HUES64 (cell line): ENCODE measurements around the gene TMPRSS9.
"Not testable (repeated sequence)": the region's sequence is repeated elsewhere in the genome, so short reads cannot be mapped to it uniquely, and the experiment has no call there.

Experiments used
- H3K27ac ChIP-seq: 2 replicates; pipeline ENCODE4 v1.7.0; 2013; ENCODE audit warnings: low read depth, low read length, inconsistent platforms
- H3K27me3 ChIP-seq: 2 replicates; pipeline ENCODE4 v1.6.1; 2013; ENCODE audit warnings: mild to moderate bottlenecking, low read length; ENCODE audit not compliant: insufficient read depth
- H3K36me3 ChIP-seq: 2 replicates; pipeline ENCODE4 v1.6.1; 2013; ENCODE audit warnings: mild to moderate bottlenecking, low read length; ENCODE audit not compliant: insufficient read depth
- H3K4me1 ChIP-seq: 2 replicates; pipeline ENCODE4 v1.6.1; 2013; ENCODE audit warnings: mild to moderate bottlenecking, low read length, moderate library complexity; ENCODE audit not compliant: insufficient read depth
- H3K4me3 ChIP-seq: 2 replicates; pipeline ENCODE4 v1.5.1; 2013; ENCODE audit warnings: mild to moderate bottlenecking, low read length, moderate library complexity
- H3K9ac ChIP-seq: 2 replicates; pipeline ENCODE4 v1.6.1; 2013; ENCODE audit warnings: mild to moderate bottlenecking, low read depth, low read length
- H3K9me3 ChIP-seq: 2 replicates; pipeline ENCODE4 v1.6.1; 2013; ENCODE audit warnings: low read depth, low read length; ENCODE audit not compliant: insufficient read depth
- WGBS: fragments of 150-250, 120-280 bp; methylation state at CpG from one replicate; pipeline ENCODE4 v1.1.7; 2013; ENCODE audit warnings: missing lambda C conversion rate; 5-methylcytosine and 5-hydroxymethylcytosine counted together

The TMPRSS9 gene

GRCh38 chr19:2451138-2451537 is 91.1 kb downstream of the TMPRSS9 start:
- WGBS, result 96% methylated on average over 7 of the region's 7 CpGs
- Histone ChIP-seq H3K4me1 (peaks cover 14% of the 10 kb centered on the region; the same call in 1 of the 2 replicates), H3K36me3 (peaks cover 15% of the 10 kb centered on the region), H3K27me3 (no peaks in the 10 kb centered on the region), H3K9ac (no peak overlapping the region), H3K9me3 (no peaks in the 10 kb centered on the region), H3K27ac (no peak overlapping the region), H3K4me3 (no peak overlapping the region)

- no peak overlapping the region for H3K9ac ChIP-seq
- 97% methylated on average over 18 of the region's 18 CpGs for WGBS
- H3K27ac ChIP-seq, result no peak overlapping the region
- H3K9me3 ChIP-seq, result no peaks in the 10 kb centered on the region
- H3K36me3 ChIP-seq, result peaks cover 15% of the 10 kb centered on the region
- no peaks in the 10 kb centered on the region for H3K27me3 ChIP-seq
- peaks cover 9% of the 10 kb centered on the region; the same call in 1 of the 2 replicates for H3K4me1 ChIP-seq
- H3K4me3 ChIP-seq, result no peak overlapping the region
These were observed 91.7 kb downstream of the TMPRSS9 start for GRCh38 chr19:2451741-2452140.

- Histone ChIP-seq H3K9ac (no peak overlapping the region), H3K9me3 (no peaks in the 10 kb centered on the region), H3K27me3 (no peaks in the 10 kb centered on the region), H3K27ac (no peak overlapping the region; the same call in 1 of the 2 replicates), H3K36me3 (peaks cover 15% of the 10 kb centered on the region), H3K4me3 (no peak overlapping the region), H3K4me1 (peaks cover 9% of the 10 kb centered on the region; the same call in 1 of the 2 replicates)
- 83% methylated on average over 19 of the region's 19 CpGs for WGBS
These were observed 93.5 kb downstream of the TMPRSS9 start for GRCh38 chr19:2453431-2454025.

GRCh38 chr19:2454199-2454961 is 94.3 kb downstream of the TMPRSS9 start:
- peak overlapping the region; percentile 17 for H3K4me3 ChIP-seq
- peaks cover 9% of the 10 kb centered on the region; the same call in 1 of the 2 replicates for H3K4me1 ChIP-seq
- H3K9me3 ChIP-seq, result no peaks in the 10 kb centered on the region
- no peak overlapping the region for H3K9ac ChIP-seq
- peaks cover 10% of the 10 kb centered on the region for H3K36me3 ChIP-seq
- H3K27me3 ChIP-seq, result no peaks in the 10 kb centered on the region
- no peak overlapping the region for H3K27ac ChIP-seq
- 91% methylated on average over 19 of the region's 19 CpGs for WGBS

- Histone ChIP-seq H3K9ac (peak overlapping the region; percentile 97), H3K27me3 (no peaks in the 10 kb centered on the region), H3K4me3 (peak overlapping the region; percentile 87), H3K9me3 (no peaks in the 10 kb centered on the region), H3K36me3 (peaks cover 8% of the 10 kb centered on the region), H3K27ac (no peak overlapping the region), H3K4me1 (peaks cover 9% of the 10 kb centered on the region; the same call in 1 of the 2 replicates)
- WGBS, result 66% methylated on average over 14 of the region's 14 CpGs
These were observed 95.1 kb downstream of the TMPRSS9 start for GRCh38 chr19:2454962-2455850.

GRCh38 chr19:2455851-2456570 is 95.9 kb downstream of the TMPRSS9 start:
- Histone ChIP-seq H3K36me3 (peaks cover 6% of the 10 kb centered on the region), H3K9ac (peak overlapping the region; percentile 97), H3K9me3 (no peaks in the 10 kb centered on the region), H3K27ac (peak overlapping the region; percentile 70; the same call in 1 of the 2 replicates), H3K4me1 (peaks cover 9% of the 10 kb centered on the region; the same call in 1 of the 2 replicates), H3K27me3 (no peaks in the 10 kb centered on the region), H3K4me3 (peak overlapping the region; percentile 87)
- WGBS, result under 1% methylated on average over 62 of the region's 62 CpGs

- 87% methylated on average over 8 of the region's 8 CpGs for WGBS
These were observed 97.5 kb downstream of the TMPRSS9 start for GRCh38 chr19:2457394-2458037.

GRCh38 chr19:2458054-2458453 is 98.0 kb downstream of the TMPRSS9 start:
- 95% methylated on average over 4 of the region's 5 CpGs for WGBS
- Histone ChIP-seq H3K27me3 (no peaks in the 10 kb centered on the region), H3K9ac (no peak overlapping the region), H3K4me3 (no peak overlapping the region), H3K27ac (no peak overlapping the region), H3K4me1 (peaks cover 9% of the 10 kb centered on the region; the same call in 1 of the 2 replicates), H3K9me3 (no peaks in the 10 kb centered on the region), H3K36me3 (no peaks in the 10 kb centered on the region)

More at GRCh38 chr19:2457394-2458037, 97.5 kb downstream of the TMPRSS9 start:
- Histone ChIP-seq H3K27ac (peak overlapping the region; percentile 67; the same call in 1 of the 2 replicates), H3K9me3 (no peaks in the 10 kb centered on the region), H3K36me3 (no peaks in the 10 kb centered on the region), H3K4me1 (peaks cover 9% of the 10 kb centered on the region; the same call in 1 of the 2 replicates), H3K4me3 (peak overlapping the region; percentile 87), H3K9ac (no peak overlapping the region), H3K27me3 (no peaks in the 10 kb centered on the region)

DNA sequence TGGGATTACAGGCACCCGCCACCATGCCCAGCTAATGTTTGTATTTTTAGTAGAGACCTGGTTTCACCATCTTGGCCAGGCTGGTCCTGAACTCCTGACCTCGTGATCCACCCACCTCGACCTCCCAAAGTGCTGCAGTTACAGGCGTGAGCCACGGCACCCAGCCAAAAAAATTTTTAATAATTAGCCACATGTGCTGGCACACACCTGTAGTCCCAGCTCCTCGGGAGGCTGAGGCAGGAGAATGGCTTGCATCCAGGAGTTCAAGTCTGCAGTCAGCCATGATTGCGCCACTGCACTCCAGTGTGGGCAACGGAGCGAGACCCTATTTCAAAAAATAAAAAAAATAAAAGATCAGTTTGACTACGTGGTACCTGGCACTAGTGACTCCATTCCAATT is 98.7 kb downstream of the TMPRSS9 start:
- 95% methylated on average over 10 of the region's 10 CpGs for WGBS
- not testable (repeated sequence) for H3K27ac ChIP-seq, H3K4me3 ChIP-seq

DNA sequence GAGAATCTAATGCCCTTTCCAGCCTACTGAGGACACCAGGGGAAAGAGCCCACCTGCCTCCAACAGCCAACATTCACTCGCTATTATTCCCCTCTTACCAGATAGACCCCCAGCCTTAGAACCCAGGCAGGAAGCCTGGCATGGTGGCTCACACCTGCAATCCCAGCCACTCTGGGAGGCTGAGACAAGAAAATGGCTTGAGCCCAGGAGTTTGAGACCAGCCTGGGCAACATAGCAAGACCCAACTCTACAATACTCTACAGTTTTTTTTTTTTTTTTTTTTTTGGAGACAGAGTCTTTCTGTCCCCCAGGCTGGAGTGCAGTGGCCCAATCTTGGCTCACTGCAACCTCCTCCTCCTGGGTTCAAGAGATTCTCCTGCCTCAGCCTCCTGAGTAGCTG is 100.2 kb downstream of the TMPRSS9 start:
- WGBS, result 86% methylated on average over 1 of the region's 1 CpG
- no peaks in the 10 kb centered on the region for H3K36me3 ChIP-seq
- no peaks in the 10 kb centered on the region for H3K27me3 ChIP-seq
- H3K9ac ChIP-seq, result no peak overlapping the region
- H3K4me3 ChIP-seq, result no peak overlapping the region
- H3K4me1 ChIP-seq, result 0 out of 2 replicates have a peak, but pooled peaks cover 4% of the 10 kb centered on the region
- no peak overlapping the region for H3K27ac ChIP-seq
- H3K9me3 ChIP-seq, result no peaks in the 10 kb centered on the region

More for the DNA sequence above, 98.7 kb downstream of the TMPRSS9 start:
- H3K9ac ChIP-seq, H3K27me3 ChIP-seq, H3K4me1 ChIP-seq, H3K9me3 ChIP-seq, H3K36me3 ChIP-seq: not testable (repeated sequence)
